ENCODE data around the gene TPM4.
"Not testable (repeated sequence)": the region's sequence is repeated elsewhere in the genome, so short reads cannot be mapped to it uniquely, and the experiment has no call there.

TPM4 gene

DNA sequence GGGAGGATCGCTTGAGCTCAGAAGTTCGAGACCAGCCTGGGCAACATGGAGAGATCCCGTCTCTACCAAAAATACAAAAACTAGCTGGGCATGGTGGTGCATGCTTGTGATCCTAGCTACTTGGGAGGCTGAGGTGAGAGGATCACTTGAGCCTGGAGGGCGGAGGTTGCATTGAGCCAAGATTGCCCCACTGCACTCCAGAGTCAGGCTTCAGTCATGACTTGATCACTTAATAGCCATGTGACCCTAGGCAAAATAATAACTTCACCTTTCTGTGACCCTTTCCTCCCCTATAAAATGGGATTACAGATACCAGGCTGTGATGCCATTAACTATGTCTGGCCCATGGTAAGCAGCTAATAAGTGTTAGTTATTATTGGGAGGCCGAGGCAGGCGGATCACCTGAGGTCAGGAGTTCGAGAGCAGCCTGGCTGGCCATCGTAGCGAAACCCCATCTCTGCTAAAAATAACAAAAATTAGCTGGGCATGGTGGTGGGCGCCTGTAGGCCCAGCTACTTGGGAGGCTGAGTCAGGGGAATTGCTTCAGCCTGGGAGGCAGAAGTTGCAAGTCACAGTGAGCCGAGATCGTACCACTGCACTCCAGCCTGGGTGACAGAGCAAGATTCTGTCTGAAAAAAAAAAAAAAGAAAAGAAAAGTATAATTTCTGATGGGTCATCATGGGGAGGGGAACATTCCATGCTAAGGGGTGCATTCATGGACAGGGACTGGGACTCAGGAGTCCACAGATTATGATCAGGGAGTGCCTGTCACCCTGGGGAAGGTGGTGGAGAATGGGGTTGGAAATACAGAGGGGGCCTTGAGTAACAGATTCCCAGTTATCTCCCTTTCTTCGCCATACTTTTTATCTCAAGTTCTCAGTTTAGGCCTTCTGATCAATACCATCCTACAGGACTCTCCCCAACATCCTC lies 15.5 kb downstream of the TPM4 start:
- in situ Hi-C loops (cut with HindIII; ENCODE audit: low sequenced_read_pairs) = no loop called here
- TF ChIP-seq CTCF (IDR thresholded peaks at IDR 0.05; ENCODE audit: low read depth, low read length, missing control alignments) = no peak
- no peak overlapping the region for H3K4me3 ChIP-seq (ENCODE audit: low read depth, low read length)
- no peak for DNase-seq (ENCODE audit: low read depth)

DNA sequence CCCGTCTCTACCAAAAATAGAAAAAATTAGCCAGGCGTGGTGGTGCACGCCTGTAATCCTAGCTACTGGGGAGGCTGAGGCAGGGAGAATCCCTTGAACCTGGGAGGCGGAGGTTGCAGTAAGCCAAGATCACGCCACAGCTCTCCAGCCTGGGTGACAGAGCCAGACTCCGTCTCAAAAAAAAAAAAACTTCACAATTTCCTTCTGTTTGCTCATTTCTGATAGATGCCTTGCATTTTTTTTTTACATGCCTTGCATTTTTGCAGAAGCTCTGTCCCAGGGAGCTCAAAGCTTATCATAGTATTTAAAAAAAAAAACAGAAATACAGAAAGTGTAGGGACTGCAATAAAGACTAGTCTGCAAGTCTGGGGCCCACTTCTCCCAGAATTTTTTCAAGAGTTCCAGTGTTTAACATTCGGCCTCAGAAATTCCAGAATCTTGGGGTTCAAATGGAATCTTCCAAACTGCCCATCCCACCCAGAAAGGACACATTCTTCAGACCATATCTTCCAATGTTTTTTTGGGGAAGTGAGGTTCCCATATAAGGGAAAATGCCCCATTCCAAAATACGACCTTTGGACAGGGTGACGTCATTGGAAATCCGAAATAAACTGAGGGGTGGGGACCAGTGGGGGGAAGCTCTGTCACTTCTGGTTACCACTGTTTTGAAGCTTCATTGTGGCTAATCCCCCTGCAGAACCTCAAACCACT lies 18.2 kb downstream of the TPM4 start:
- H3K4me3 ChIP-seq (ENCODE audit: low read depth, low read length) = no peak overlapping the region
- TF ChIP-seq CTCF (IDR thresholded peaks at IDR 0.05; ENCODE audit: low read depth, low read length, missing control alignments) = no peak
- in situ Hi-C loops (cut with HindIII; ENCODE audit: low sequenced_read_pairs) = no loop called here
- DNase-seq (ENCODE audit: low read depth) = no peak

DNA sequence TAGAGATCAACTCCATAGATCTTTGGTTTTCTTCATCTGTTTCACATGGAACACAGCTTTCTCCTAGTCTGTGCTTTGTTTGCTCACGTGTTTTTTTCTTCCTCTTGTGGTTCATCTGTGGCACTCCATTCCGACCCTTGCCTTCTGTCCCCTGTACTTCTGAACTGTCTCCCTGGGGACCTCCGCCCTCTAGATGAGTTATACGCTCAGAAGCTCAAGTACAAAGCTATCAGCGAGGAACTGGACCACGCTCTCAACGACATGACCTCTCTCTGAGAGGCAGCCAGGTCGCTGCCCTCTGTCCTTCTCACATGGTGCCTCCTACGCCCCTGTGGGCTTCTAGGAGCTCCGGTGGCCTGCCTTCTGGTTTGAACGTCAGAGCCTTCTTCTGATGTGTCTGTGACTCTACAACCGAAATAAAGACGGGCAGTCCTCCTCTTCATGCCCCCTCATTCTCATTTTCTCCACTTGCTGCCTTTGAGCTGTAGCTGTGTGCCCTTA lies 18.8 kb downstream of the TPM4 start:
- no peak for TF ChIP-seq CTCF (IDR thresholded peaks at IDR 0.05; ENCODE audit: low read depth, low read length, missing control alignments)
- in situ Hi-C loops (cut with HindIII; ENCODE audit: low sequenced_read_pairs) = no loop called here
- no peak for DNase-seq (ENCODE audit: low read depth)
- H3K4me3 ChIP-seq (ENCODE audit: low read depth, low read length) = no peak overlapping the region

GRCh38 chr19:16096280-16096855 lies 20.1 kb downstream of the TPM4 start:
- no peak overlapping the region for H3K4me3 ChIP-seq (ENCODE audit: low read depth, low read length)
- TF ChIP-seq CTCF (IDR thresholded peaks at IDR 0.05; ENCODE audit: low read depth, low read length, missing control alignments) = no peak
- in situ Hi-C loops (cut with HindIII; ENCODE audit: low sequenced_read_pairs) = no loop called here
- no peak for DNase-seq (ENCODE audit: low read depth)

DNA sequence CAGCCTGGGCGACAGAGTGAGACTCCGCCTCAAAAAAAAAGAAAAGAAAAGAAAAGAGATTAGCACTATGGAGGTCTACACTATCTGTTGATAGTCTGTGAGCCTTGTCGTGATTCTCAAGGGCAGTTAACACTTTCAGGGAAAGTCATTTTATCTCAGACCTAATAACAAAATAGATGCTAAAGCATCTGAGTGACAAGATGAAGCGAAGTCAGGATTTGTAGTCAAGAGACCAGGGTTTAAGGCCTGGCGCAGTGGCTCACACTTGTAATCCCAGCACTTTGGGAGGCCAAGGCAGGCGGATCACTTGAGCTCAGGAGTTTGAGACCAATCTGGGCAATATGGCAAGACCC lies 22.1 kb downstream of the TPM4 start:
- no peak for DNase-seq (ENCODE audit: low read depth)
- in situ Hi-C loops (cut with HindIII; ENCODE audit: low sequenced_read_pairs) = no loop called here
- no peak for TF ChIP-seq CTCF (IDR thresholded peaks at IDR 0.05; ENCODE audit: low read depth, low read length, missing control alignments)
- H3K4me3 ChIP-seq (ENCODE audit: low read depth, low read length) = no peak overlapping the region

DNA sequence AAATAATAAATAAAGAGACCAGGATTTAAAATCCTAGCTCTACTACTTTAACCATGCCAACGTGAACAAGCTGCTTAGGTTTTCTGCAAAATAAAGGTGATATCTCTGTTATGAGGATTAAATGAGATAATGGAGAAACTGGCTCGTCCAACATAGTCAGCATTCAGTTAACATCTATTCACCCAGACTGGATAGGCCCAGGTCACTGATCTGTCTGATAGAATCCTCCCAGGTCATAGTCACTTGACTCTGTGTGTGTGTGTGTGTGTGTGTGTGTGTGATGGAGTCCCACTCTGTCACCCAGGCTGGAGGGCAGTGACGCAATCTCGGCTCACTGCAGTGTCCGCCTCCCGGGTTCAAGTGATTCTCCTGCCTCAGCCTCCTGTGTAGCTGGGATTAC lies 22.5 kb downstream of the TPM4 start:
- H3K4me3 ChIP-seq (ENCODE audit: low read depth, low read length) = no peak overlapping the region
- in situ Hi-C loops (cut with HindIII; ENCODE audit: low sequenced_read_pairs) = no loop called here
- no peak for TF ChIP-seq CTCF (IDR thresholded peaks at IDR 0.05; ENCODE audit: low read depth, low read length, missing control alignments)
- no peak for DNase-seq (ENCODE audit: low read depth)

GRCh38 chr19:16099314-16099965 lies 23.1 kb downstream of the TPM4 start:
- in situ Hi-C loops (cut with HindIII; ENCODE audit: low sequenced_read_pairs); DNase-seq (ENCODE audit: low read depth); H3K4me3 ChIP-seq (ENCODE audit: low read depth, low read length): not testable (repeated sequence)
